ENCODE data around the gene DCP1B.

DCP1B gene

DNA sequence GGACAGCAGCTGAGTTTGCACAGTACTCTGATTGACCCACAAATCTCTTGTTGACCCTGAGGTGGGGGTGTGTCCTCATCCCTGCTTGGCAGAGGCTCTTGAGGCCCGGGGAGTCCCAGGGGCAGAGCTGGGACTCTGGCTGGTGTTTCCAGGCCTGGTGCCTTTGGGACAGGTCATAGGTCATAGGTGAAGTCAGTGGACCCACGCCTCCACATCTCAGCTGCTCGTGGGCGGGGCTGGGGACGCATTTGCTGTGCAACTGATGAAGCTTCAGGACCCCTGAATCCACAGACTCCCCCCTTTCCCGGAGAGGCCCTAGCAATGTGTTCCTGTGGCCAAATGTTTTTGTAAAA is 85.4 kb downstream of the DCP1B start:
- DNase-seq: no peak

DNA sequence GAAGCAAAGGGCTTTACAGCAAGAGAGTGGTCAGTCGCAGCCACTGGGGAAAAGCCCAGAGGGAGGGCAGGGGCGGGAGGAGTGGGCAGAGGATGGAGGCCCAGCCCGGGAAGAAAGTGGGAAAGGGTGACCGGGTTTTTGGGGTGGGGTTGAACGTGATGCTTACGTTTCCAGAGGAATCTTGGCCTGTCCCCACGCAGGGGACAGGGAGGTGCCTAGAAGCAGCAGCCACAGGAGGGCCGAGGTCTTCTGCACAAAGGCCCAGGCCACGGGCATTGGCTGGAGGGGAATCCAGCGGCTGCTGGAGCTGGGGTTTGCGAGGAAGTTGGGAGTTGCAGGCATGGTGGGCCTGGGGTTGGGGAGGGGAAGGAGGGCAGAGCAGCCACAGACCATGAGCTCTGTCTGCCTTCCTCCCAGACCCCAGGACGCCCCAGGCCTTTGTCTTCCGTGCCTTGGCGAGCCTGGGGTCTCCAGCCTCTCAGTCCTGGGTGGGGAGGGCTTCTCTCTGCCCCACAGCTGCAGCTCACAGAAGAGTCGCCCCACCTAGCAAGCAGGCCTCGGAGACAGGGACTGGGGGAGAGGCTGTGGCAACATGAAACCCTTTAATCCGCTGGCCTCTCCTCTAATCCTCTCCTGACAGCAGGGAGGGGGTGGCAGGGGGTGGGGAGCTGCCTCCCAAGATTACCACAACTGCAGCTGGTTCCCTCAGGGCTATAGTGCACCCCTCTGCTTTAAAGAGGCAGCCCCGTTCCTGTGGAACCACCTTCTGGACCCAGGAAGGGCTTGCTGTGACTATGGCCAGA is 86.0 kb downstream of the DCP1B start, which contains the start of gene CACNA2D4:
Gene CACNA2D4, minus strand, starts transcription at position 572 of the 803 bp plus-strand sequence. Its CDS starts 179 bp downstream, at position 393.
- DNase-seq: no peak

DNA sequence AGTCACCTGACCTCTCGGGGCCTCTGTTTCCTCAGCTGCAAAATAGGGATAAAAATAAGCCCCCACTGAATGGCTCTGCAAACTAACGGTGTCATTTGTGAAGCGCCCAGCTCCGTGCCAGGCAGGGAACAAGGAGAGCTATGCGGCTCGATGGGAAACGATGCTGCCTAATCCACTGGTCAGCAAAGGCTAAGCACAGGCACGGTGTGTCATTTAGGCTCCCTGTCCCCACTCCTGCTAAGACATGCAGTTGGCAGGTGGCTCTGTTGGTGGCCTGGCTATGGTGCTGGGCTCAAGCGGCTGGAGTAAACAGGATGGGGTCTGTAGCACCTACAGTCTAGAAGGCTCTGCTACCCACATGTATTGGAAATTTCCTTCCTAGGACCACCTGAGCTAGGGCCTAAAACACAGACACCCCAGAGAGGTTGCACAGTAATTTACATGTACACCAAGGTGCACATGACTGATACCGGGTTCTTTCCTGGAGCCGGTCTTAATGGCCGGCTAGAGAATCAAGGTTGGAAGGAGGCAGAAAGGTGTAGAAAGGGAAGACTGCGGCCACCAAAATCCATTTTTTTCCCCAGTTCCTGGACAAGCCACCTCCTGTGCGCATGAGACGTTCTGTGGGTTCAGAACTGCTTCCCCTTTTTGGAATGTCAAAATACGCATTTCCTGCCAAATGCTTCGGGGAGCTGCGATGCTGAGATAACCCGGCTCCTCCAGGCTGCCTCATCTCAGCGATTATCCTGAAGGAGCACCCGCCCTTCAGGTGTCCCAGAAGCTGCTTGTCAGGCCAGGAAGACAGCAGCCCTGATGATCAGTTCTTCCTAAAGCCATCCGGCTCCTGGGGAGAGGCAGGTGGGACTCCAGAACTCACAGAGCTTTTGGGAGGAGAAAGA is 86.8 kb downstream of the DCP1B start:
- no peak for DNase-seq

DNA sequence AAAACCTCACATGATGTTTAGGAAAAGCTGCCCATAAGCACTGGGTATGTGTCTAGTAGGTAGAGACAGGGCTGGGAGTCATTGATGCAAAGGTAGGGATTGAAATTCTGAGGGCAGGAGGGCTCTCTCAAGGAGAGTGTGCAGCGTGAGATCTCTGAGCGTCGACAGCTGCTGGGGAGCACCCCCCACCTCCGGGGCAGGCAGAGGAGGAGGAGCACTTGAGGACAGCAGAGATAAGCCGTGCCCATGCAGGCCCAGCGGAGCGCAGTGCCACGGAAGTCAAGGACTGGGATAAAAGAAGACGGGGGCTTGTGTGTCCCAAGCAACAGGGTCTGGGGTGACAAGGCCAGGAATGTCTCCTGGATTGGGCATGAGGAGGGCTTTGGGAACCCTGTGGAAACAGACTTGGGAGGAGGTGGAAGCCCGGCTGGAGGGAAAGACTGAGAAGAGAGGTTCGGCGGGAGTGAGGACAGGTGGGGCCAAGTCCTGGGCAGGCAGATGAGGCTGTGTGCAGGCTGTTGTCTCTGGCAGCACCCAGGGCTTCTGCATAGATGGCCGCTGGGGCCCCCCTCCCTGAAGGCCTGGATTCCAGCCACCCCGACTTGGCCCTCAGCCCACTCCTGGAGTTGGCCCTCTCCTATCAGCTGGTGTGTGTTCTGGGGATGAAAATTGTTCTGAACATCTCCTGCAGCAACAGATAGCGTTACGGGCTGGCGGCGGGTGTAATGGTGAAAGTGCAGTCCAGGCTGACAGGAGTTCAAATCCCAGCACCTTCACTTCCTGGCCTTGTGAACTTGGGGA is 87.7 kb downstream of the DCP1B start:
- DNase-seq: no peak

DNA sequence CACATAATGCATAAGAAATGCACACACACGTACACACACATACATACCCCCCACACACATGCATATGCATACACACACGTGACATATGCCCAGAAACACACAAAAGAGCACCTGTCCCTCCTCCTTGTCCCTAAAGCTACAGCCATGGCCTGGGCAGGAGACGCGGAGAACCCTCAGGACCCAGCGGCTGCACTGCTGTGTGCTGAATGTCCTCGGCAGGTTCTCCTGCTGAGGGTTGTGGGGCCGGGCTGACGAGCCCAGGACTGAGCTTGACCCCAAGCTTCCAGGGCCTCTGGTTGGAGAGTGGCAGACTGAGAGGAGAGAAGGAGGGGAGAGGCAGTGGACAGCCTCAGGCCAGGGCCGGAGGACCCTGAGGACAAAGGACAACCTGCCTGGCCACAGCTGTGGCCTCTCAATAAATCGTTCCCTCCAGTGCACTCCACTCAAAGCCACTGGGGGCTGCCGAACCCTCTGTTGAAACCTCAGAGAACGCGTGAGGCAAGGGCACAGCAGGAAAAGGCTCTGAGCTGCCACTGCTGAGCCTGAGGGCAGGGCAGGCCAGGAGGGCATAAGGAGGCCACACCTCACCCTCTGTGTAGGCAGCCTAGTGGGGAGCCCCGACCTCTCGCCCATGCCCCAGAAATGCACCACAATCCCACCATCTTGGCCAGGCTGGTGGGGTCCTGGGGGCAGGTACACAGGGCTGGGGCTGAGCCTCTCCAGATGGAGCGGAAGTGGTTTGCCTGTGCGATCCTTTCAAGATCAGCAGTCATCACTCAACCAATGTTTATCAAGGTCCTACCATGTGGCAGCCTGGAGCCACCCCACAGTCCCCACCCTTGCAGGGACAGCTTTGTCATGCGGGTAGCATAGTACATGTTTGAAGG is 88.9 kb downstream of the DCP1B start:
- no peak for DNase-seq

DNA sequence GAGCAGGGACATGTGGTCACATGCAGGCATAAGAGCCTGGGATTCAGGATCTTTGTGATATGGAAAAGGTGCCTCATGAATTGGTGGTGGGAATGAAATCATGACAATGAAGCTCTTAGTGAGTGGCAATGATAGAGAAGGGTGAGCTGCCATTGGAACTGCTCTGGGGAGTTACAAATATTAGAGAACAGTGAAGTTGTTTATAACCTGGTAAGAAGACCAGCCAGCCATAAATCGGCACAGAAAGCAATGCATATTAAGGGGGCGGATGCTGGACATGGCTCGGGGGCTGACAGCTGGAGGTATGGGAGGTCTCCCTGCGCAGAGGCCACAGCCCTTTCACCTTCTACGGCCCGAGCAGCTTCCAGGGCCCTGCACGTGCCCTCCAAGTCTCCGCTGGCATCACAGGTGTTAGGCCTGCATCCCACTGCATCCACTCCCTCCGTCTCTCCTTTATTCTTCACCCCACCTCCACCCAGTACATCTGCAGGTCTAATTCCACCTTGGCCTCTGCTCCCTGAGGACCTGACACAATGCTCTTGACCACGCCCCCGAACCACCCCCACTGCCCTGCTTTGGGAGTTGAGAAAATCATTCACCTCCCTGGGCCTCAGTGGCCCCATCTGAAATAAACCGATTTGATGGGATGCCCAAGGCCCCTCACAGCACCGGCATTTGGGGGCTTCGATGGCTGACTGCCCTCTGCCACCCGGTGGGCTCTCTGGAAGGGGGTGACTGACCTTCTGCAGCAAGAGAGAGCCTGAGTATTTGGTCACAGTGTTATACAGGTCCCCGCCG is 89.9 kb downstream of the DCP1B start:
- no peak for DNase-seq

DNA sequence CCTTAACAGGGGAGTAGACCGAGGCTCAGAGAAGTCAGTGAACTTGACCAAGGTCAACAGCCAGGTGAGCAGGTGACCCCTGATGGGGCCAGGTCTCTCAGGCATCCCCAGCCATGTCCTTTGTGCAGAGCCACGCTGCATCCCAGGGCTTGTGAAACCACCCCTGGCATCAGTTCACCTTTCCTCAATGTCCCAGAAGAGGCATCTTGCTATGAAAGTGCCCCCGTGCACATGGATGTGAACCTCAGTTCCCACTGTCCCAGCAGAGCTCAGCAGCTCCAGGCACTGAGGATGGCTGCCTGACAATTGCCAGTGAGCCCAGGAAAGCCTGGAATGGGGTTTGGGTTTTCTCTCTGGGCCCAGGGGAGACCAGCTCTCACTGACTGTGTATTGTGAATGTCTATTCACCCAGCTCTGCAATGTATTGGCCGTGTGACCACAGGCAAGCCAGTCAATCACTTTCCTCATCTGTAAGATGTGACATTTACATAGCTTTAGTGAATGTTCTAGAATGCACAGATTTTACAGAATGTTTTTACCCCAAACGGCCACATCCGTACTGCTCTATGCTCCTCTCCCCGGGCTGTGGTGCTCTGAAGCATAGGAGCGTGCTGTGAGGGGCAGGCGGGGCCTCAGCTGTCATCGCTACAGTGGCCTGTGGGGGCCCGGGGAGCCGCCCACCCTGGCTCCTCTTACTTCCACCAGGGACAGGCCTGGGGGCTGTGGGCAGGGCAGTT is 90.7 kb downstream of the DCP1B start:
- no peak for DNase-seq

DNA sequence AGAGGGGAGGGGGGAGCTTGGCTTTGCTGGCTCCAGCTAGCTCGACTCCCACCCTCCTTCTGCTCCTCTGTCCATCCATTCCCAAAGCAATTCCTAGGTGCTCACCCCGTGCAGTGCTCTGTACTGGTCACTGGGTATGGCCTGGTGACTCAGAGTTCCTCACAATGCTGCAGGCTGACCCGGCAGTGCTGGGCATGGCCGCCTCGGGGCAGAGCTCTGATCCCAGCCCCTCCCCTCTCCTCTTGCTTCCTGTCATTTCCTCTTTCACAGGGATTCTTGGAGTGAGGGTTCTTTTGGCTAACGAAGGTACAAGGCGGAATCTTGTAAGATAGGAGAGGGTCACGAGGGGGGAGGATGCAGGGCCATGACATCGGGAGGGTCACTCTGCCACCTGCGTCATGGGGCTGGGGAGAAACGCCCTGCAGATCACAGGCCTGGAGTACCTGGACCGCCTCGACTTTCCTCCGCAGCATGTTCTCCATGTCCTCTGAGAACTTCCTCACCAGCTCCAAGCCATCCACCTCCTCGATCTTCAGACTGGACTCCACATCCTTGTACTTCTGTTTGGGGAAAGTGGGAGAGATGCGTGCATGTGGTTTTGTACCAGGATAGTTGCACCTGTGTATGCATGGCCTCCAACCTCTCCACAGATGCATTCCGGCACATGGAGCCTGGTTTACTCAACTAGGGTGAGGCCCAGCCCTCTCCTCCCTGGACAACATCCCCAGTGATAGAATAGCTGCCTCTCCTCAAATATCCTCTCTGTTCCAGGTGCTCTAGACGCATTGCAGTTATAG is 91.5 kb downstream of the DCP1B start:
- DNase-seq: no peak

DNA sequence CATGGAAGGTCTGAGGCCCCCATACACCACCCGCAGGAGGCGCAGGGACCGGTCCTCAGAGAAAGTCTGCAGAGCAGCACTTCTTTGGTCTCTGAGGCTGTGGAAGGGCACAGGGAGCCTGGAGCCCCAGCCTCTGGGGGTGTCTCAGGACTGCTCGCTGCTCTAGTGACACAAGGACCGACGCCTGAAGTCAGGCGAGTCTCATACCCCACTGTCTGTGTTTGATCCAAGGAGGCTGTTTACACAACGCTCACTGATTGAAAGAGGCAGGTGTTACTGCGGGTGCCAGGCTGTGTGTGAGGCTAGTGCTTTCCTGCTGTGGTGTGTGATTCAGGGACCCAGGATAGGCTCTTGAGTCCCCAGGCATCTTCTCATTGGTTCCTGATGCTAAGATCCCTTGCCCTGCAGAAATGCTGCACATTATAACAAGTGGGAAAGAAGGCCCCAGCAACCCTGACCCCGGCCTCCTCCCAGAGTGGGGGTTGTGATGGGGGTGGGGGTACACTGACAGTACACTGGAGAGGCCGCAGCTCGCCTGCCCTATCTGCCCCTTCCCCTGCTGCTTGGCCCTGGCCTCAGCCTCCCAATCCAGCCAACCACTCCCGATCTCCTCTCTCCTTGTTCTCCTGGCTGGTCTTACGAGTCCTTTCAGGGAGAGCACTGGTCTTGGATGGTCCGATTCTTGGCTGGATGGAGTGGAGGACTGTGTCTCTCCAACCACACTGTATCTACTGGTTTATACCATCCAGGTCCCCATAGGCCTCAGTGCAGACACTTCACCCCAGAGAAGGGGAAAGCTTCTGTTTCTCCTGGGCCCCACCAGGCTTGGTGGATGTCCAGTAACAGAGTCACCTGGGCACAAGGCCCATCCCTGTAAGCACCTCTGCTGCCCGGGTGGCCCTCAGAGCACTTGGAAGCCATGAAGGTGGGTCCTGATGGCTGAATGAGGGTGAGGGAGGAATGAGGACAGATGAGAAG is 92.4 kb downstream of the DCP1B start:
- no peak for DNase-seq

DNA sequence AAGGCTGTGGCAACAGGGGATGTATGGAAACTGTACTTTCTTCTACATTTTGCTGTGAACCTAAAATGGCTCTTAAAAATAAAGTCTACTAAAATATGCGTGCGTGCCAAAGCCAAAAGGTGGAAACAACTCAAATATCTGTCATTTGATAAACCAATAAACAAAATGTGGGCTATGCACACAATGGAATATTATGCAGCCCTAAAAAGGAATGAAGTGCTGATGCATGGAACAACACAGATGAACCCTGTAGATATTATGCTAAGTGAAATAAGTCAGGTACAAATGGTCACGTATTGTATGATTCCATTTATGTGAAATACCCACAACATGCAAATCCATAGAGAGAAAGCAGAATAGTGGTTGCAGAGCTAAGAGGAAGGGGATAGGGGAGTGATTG is 93.8 kb downstream of the DCP1B start:
- no peak for DNase-seq

DNA sequence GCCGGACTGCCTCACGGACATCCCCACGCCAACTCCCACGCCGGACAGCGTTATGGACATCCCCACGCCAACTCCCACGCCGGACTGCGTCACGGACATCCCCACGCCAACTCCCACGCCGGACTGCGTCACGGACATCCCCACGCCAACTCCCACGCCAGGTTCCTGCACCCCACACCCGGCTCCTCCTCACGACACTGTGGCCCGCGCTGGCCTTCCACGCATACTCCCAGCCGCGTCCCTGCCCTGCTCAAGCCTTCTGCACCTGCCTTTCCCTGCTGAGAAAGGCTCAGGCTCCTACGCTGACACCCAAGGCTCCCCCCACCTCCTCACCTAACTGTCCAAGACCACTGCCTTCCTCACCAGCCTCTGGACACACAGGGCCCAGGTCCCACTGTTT is 95.5 kb downstream of the DCP1B start:
- DNase-seq: no peak

DNA sequence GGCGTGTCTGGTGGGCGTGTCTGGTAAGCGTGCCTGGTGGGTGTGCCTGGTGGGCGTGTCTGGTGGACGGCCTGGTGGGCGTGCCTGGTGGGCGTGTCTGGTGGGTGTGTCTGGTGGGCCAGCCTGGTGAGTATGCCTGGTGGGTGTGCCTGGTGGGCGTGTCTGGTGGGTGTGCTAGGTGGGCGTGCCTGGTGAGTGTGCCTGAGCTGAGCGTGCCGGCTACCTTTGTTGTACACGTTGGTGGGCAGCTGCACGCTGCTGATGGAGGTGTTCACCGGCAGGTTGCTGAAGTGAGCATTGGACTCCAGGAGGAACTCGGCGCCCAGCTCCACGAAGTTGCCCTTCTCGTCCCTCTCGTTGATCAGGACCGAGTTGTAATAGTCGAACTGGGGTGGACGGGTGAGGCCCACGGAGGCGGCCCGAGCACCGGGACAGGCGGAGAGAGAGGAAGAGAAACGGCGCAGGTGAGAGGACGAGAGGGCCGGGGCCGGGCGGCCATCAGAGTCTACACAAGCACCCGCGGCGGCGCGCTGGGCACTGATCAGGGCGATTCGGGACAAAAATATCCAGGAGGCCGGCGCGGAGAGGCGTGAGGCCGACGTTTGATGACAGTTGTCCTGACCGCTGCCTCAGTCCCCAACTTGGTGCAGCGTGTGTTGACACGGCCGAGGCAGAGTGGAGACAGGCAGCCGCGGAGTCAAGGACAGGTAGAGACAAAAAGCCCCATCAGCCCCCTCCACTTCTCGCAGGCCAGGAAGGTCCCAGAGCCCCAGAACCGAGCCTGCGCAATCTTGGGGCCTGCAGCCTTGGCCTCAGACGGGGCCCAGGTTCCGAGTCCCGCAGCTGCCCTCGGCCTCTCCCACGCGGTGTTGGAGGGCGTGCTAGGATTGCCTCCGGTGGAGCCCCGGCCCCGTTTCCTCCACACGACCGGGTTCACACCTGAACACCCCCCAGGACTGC is 96.3 kb downstream of the DCP1B start:
- no peak for DNase-seq

DNA sequence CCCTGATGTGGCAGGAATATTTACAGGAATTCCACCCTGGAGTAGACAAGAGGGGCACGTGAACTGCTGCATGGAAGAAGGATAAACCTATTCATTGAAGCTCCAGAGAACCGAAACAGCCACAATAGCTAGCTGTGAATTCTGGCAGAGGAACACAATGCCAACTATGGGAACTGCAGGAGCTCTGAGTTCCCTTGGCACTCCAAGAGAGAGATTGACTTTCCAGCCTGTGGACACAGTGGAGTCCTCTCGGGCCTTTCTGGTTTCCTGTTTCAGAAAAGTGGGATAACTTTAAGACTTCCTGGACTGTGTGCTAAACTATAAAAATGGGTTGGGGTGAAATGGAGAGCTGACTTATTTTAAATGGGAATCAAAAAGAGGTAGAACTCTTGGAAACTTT is 97.7 kb downstream of the DCP1B start:
- no peak for DNase-seq

DNA sequence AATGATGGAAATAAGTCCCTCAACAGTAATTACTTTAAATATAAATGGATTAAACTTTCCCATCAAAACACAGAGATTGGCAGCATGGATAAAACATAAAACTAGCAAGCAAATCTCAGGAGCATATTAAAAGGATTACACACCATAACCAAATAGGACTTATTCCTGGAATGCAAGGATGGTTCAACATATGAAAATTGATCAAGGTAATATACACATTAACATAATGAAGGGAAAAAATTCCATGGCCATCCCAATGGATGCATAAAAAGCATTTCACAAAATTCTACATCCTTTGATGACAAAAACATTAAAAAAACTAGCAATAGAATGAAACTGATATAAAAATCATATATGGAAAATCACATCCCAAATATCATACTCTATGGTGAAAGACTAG is 99.4 kb downstream of the DCP1B start:
- no peak for DNase-seq

DNA sequence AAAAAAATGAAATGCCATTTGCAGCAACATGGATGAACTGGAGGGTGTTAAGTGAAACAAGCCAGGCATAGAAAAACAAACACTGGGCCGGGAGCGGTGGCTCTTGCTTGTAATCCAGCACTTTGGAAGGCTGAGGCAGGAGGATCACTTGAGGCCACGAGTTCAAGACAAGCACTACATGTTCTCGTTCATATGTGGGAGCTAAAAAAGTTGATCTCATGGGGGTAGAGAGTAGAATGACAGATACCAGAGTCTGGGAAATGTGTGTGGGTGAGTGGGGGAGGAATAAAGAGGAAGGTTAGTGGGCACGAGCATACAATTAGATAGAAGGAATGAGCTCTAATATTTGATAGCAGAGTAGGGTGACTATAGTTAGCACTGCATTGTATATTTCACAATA is 107.3 kb downstream of the DCP1B start:
- DNase-seq: no peak

Data from fibroblast of skin of abdomen (primary cell).